Measurements from ENCODE around the gene HTD2. TPM values are rescaled to one million over a fixed set of nuclear protein-coding genes. Genes with fewer than 3 reads are reported as not detected.

HTD2 gene
- total and polyA plus RNA-seq, 3 donors from 2014 or later, result 14.6 to 16.4 (median 15.1) TPM

DNA sequence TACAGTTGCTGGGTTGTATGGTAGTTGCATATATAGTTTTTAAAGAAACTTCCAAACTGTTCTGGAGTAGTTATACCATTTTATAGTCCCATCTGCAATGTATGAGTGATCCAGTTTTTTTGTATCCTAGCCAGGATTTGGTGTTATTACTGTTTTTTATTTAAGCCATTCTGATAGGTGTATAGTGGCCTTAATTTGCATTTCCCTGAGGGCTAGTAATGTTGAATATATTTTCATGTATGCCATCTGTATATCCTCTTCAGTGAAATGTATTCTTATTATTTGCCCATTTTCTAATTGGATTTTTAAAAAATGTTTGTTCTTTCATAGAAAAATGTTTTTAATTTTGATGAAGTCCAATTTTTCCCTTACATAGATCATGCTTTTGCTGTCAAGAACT, 55.5 kb downstream of the HTD2 start:
- no peaks in the 10 kb centered on the region for H3K4me1 ChIP-seq
- H3K36me3 ChIP-seq (ENCODE audit: low read depth, missing control alignments), result no peaks in the 10 kb centered on the region
- H3K27me3 ChIP-seq, result no peaks in the 10 kb centered on the region
- intact Hi-C loops (cut with DNase I; ENCODE audit: low total_unique reads), result no loop called here
- H3K4me3 ChIP-seq, result no peak overlapping the region
- H3K9me3 ChIP-seq, result no peaks in the 10 kb centered on the region
- TF ChIP-seq, protein P1, sequence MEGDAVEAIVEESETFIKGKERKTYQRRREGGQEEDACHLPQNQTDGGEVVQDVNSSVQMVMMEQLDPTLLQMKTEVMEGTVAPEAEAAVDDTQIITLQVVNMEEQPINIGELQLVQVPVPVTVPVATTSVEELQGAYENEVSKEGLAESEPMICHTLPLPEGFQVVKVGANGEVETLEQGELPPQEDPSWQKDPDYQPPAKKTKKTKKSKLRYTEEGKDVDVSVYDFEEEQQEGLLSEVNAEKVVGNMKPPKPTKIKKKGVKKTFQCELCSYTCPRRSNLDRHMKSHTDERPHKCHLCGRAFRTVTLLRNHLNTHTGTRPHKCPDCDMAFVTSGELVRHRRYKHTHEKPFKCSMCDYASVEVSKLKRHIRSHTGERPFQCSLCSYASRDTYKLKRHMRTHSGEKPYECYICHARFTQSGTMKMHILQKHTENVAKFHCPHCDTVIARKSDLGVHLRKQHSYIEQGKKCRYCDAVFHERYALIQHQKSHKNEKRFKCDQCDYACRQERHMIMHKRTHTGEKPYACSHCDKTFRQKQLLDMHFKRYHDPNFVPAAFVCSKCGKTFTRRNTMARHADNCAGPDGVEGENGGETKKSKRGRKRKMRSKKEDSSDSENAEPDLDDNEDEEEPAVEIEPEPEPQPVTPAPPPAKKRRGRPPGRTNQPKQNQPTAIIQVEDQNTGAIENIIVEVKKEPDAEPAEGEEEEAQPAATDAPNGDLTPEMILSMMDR (IDR thresholded peaks at IDR 0.05), result no peak
- TF ChIP-seq POLR2A (IDR thresholded peaks at IDR 0.05), result no peak
- H3K27ac ChIP-seq, result no peak overlapping the region
- no peak for DNase-seq

DNA sequence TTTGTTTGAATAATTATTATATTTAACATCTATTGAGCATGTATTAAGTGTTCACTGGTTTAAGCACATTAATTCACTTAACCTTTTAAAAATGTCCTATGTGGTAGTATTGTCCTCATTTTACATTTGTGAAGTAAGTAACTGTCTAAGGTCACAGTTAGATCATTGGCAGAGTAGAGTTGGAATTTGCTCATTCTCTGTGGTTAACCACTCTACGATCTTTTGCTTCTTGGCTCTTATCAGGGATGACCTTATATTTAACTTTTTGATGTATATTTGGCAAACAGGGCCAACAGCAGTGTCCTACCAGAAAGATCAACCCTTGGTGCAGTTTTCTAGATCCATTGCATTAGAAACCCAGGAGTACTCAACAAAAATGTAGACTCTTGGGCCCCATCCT, 60.4 kb downstream of the HTD2 start:
- Histone ChIP-seq H3K27me3 (no peaks in the 10 kb centered on the region), H3K4me3 (no peak overlapping the region), H3K27ac (no peak overlapping the region), H3K36me3 (ENCODE audit: low read depth, missing control alignments) (no peaks in the 10 kb centered on the region), H3K4me1 (no peaks in the 10 kb centered on the region), H3K9me3 (no peaks in the 10 kb centered on the region)
- TF ChIP-seq, protein P1 (IDR thresholded peaks at IDR 0.05), result no peak
- no peak for TF ChIP-seq POLR2A (IDR thresholded peaks at IDR 0.05)
- intact Hi-C loops (cut with DNase I; ENCODE audit: low total_unique reads), result no loop called here
- no peak for DNase-seq
- 85 to 95% methylated on average over 1 of the region's 1 CpG for WGBS, 2 donors

GRCh38 chr3:58369038-58369437, 62.7 kb downstream of the HTD2 start:
- intact Hi-C loops (cut with DNase I; ENCODE audit: low total_unique reads), result no loop called here
- Histone ChIP-seq H3K27me3 (no peaks in the 10 kb centered on the region), H3K9me3 (no peaks in the 10 kb centered on the region), H3K27ac (no peak overlapping the region), H3K4me1 (no peaks in the 10 kb centered on the region), H3K4me3 (no peak overlapping the region), H3K36me3 (ENCODE audit: low read depth, missing control alignments) (no peaks in the 10 kb centered on the region)
- no peak for DNase-seq
- TF ChIP-seq POLR2A (IDR thresholded peaks at IDR 0.05), result no peak
- 95 to 100% methylated on average over 1 of the region's 1 CpG for WGBS, 2 donors

Small RNA genes within 50 kb of the gene (small RNA-seq; reads per million reads assigned to genes)
- 0 reads per million in 2 donors for gene AC098479.1

Other genes with a start within 250 kb of the HTD2 start
- gene DNASE1L3, start 95.5 kb upstream of the HTD2 start, total RNA-seq, result 1 to 10 TPM; 1.2 to 3.8 TPM
- 8.2 TPM for gene DNASE1L3, start 95.5 kb upstream of the HTD2 start, polyA plus RNA-seq (ENCODE audit: insufficient read depth, low read depth, low replicate concordance)
- gene ABHD6, start 68.7 kb upstream of the HTD2 start, total RNA-seq, result 10 to 100 TPM; 12.1 to 17.8 TPM
- 11.7 TPM for gene ABHD6, start 68.7 kb upstream of the HTD2 start, polyA plus RNA-seq (ENCODE audit: insufficient read depth, low read depth, low replicate concordance)
- 10 to 100 TPM; 13.8 to 17.0 TPM for gene RPP14, start 275 bp upstream of the HTD2 start, total RNA-seq
- gene RPP14, start 275 bp upstream of the HTD2 start, polyA plus RNA-seq (ENCODE audit: insufficient read depth, low read depth, low replicate concordance), result 18.4 TPM
- gene PXK, start 26.4 kb downstream of the HTD2 start, total RNA-seq, result 10 to 100 TPM; 29.3 to 31.3 TPM
- gene PXK, start 26.4 kb downstream of the HTD2 start, polyA plus RNA-seq (ENCODE audit: insufficient read depth, low read depth, low replicate concordance), result 28.8 TPM
- 100 to 1,000 TPM in 1 of 2 donors, 10 to 100 TPM in 1; 98.0 to 126 TPM for gene PDHB, start 127.3 kb downstream of the HTD2 start, total RNA-seq
- 94.0 TPM for gene PDHB, start 127.3 kb downstream of the HTD2 start, polyA plus RNA-seq (ENCODE audit: insufficient read depth, low read depth, low replicate concordance)
- 10 to 100 TPM; 14.9 to 19.8 TPM for gene KCTD6, start 185.6 kb downstream of the HTD2 start, total RNA-seq
- gene KCTD6, start 185.6 kb downstream of the HTD2 start, polyA plus RNA-seq (ENCODE audit: insufficient read depth, low read depth, low replicate concordance), result 9.5 TPM
- gene ACOX2, start 230.7 kb downstream of the HTD2 start, total RNA-seq, result 10 to 100 TPM; 46.1 to 55.9 TPM
- 27.1 TPM for gene ACOX2, start 230.7 kb downstream of the HTD2 start, polyA plus RNA-seq (ENCODE audit: insufficient read depth, low read depth, low replicate concordance)